Loucy (cell line): ENCODE results near the gene COL6A1.

Experiments
- H2AFZ ChIP-seq: fragments of 200-600 bp; sonication (generic); 2 replicates; pipeline ENCODE4 v1.6.0; 2016; ENCODE audit warnings: antibody characterized with exemption, mild to moderate bottlenecking, low read length, moderate library complexity
- H3F3A ChIP-seq: fragments of 200-600 bp; 2 replicates; pipeline ENCODE4 v1.6.0; 2016; ENCODE audit warnings: antibody characterized with exemption, low read depth, mild to moderate bottlenecking
- H3K27me3 ChIP-seq: fragments of 200-600 bp; sonication (generic); 2 replicates; pipeline ENCODE4 v1.6.1; 2014; ENCODE audit warnings: low read length, mild to moderate bottlenecking; ENCODE audit not compliant: insufficient read depth, poor library complexity, severe bottlenecking
- H3K36me3 ChIP-seq: fragments of 200-600 bp; sonication (generic); 2 replicates; pipeline ENCODE4 v1.6.1; 2016; ENCODE audit warnings: low read length; ENCODE audit not compliant: insufficient read depth
- H3K4me1 ChIP-seq: fragments of 200-600 bp; sonication (generic); 2 replicates; pipeline ENCODE4 v1.5.1; 2014; ENCODE audit warnings: low read length, mild to moderate bottlenecking; ENCODE audit not compliant: insufficient read depth, poor library complexity, severe bottlenecking
- H3K4me2 ChIP-seq: fragments of 200-600 bp; sonication (generic); 2 replicates; pipeline ENCODE4 v1.6.0; 2014; ENCODE audit warnings: antibody characterized with exemption, low read length, low read depth, mild to moderate bottlenecking; ENCODE audit not compliant: poor library complexity, severe bottlenecking
- H3K4me3 ChIP-seq: fragments of 200-600 bp; sonication (generic); 2 replicates; pipeline ENCODE4 v1.5.1; 2014; ENCODE audit warnings: low read length, mild to moderate bottlenecking, mixed read lengths; ENCODE audit not compliant: poor library complexity, severe bottlenecking
- H3K79me2 ChIP-seq: fragments of 200-600 bp; sonication (generic); 2 replicates; pipeline ENCODE4 v1.6.1; 2014; ENCODE audit warnings: low read length; ENCODE audit not compliant: insufficient read depth
- H3K9ac ChIP-seq: fragments of 200-600 bp; sonication (generic); 2 replicates; pipeline ENCODE4 v1.6.0; 2014; ENCODE audit warnings: mild to moderate bottlenecking, low read depth, low read length, moderate library complexity; ENCODE audit not compliant: poor library complexity, severe bottlenecking
- H3K9me2 ChIP-seq: fragments of 200-600 bp; sonication (generic); replicated peaks from 2 replicates; pipeline ENCODE4 v1.6.1; 2016; ENCODE audit warnings: low read depth, low read length, mixed read lengths
- H3K9me3 ChIP-seq: fragments of 200-600 bp; sonication (generic); 2 replicates; pipeline ENCODE4 v1.6.1; 2014; ENCODE audit warnings: mild to moderate bottlenecking, antibody characterized with exemption, low read length, low read depth; ENCODE audit not compliant: insufficient read depth
- H4K20me1 ChIP-seq: fragments of 200-600 bp; sonication (generic); 2 replicates; pipeline ENCODE4 v1.6.0; 2014; ENCODE audit warnings: antibody characterized with exemption, low read length, mild to moderate bottlenecking; ENCODE audit not compliant: insufficient read depth, poor library complexity, severe bottlenecking
- EZH2phosphoT487 ChIP-seq: fragments of 200-600 bp; IDR thresholded peaks from 2 replicates; pipeline ENCODE4 v1.6.1; 2018; ENCODE audit warnings: antibody characterized with exemption, mild to moderate bottlenecking, moderate library complexity, borderline replicate concordance
- TF ChIP-seq, protein P1 (sequence below): fragments of 200-600 bp; sonication (generic); conservative IDR thresholded peaks from 2 replicates; pipeline ENCODE4 v1.5.1; 2014; ENCODE audit warnings: mild to moderate bottlenecking, antibody characterized with exemption, low read length

COL6A1 gene

GRCh38 chr21:45969921-45970673 lies 11.5 kb upstream of the COL6A1 start:
- peaks cover 27% of the 10 kb centered on the region for H3K4me1 ChIP-seq
- no peak overlapping the region for H3K9ac ChIP-seq
- H3K36me3 ChIP-seq, result no peaks in the 10 kb centered on the region
- no peaks in the 10 kb centered on the region for H4K20me1 ChIP-seq
- no peak overlapping the region for H3K4me2 ChIP-seq
- H2AFZ ChIP-seq, result no peak overlapping the region
- H3K79me2 ChIP-seq, result no peaks in the 10 kb centered on the region
- no peaks in the 10 kb centered on the region for H3K9me2 ChIP-seq
- no peak overlapping the region for H3K4me3 ChIP-seq
- H3K27me3 ChIP-seq, result no peaks in the 10 kb centered on the region
- H3K9me3 ChIP-seq, result peaks cover under 1% of the 10 kb centered on the region; the same call in 1 of the 2 replicates
- TF ChIP-seq, protein P1, sequence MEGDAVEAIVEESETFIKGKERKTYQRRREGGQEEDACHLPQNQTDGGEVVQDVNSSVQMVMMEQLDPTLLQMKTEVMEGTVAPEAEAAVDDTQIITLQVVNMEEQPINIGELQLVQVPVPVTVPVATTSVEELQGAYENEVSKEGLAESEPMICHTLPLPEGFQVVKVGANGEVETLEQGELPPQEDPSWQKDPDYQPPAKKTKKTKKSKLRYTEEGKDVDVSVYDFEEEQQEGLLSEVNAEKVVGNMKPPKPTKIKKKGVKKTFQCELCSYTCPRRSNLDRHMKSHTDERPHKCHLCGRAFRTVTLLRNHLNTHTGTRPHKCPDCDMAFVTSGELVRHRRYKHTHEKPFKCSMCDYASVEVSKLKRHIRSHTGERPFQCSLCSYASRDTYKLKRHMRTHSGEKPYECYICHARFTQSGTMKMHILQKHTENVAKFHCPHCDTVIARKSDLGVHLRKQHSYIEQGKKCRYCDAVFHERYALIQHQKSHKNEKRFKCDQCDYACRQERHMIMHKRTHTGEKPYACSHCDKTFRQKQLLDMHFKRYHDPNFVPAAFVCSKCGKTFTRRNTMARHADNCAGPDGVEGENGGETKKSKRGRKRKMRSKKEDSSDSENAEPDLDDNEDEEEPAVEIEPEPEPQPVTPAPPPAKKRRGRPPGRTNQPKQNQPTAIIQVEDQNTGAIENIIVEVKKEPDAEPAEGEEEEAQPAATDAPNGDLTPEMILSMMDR, result no peak
- TF ChIP-seq EZH2phosphoT487, result no peak
- H3F3A ChIP-seq, result no peaks in the 10 kb centered on the region

GRCh38 chr21:45970674-45971615 lies 10.6 kb upstream of the COL6A1 start:
- H3K36me3 ChIP-seq, result no peaks in the 10 kb centered on the region
- no peaks in the 10 kb centered on the region for H3K27me3 ChIP-seq
- peaks cover 31% of the 10 kb centered on the region for H3K4me1 ChIP-seq
- H4K20me1 ChIP-seq, result no peaks in the 10 kb centered on the region
- no peaks in the 10 kb centered on the region for H3K9me2 ChIP-seq
- H3F3A ChIP-seq, result no peaks in the 10 kb centered on the region
- no peak for TF ChIP-seq EZH2phosphoT487
- TF ChIP-seq, protein P1, result peak; percentile 89
- H2AFZ ChIP-seq, result no peak overlapping the region
- no peak overlapping the region for H3K4me3 ChIP-seq
- no peak overlapping the region for H3K9ac ChIP-seq
- H3K9me3 ChIP-seq, result no peaks in the 10 kb centered on the region
- H3K79me2 ChIP-seq, result no peaks in the 10 kb centered on the region
- no peak overlapping the region for H3K4me2 ChIP-seq

DNA sequence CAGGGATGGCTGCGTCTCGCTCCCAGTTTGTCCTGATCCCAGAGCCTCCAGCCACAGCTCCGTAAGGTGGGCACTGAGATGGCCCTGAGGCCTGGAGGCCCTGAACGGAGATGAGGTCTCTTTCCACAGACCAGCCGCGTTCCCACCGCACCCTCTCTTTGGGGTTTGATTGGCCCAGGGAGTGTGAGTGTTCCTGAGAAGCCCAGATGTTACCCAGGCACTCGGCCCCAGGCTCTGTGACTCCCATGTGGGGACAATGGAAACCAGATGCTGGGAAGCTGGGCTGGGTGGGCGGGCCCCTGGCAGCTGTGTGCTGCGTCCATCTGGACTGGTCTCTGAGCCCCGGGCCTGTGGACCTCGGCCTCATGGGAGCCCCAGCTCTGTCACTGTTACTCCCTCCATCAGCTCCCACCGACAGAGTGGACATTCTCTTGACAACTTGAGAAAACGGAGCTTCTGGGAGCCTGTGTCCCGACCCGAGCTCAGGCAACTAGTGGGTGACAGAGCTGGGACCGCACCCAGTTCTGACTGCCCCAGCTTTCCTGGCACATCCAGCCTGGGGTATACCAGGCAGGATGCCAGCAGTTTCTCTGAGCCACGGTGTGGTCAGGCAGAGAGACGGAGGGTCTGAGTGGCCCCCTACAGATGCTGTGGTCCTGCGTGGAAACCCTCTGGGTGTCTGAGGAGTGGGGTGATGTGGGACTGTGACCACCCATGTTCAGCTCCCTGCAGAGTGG lies 9.8 kb upstream of the COL6A1 start:
- Histone ChIP-seq H3K9me3 (no peaks in the 10 kb centered on the region), H3F3A (no peaks in the 10 kb centered on the region), H2AFZ (no peak overlapping the region), H3K4me1 (peaks cover 34% of the 10 kb centered on the region), H4K20me1 (no peaks in the 10 kb centered on the region), H3K9me2 (no peaks in the 10 kb centered on the region), H3K79me2 (no peaks in the 10 kb centered on the region), H3K27me3 (no peaks in the 10 kb centered on the region), H3K4me2 (no peak overlapping the region), H3K9ac (no peak overlapping the region), H3K36me3 (no peaks in the 10 kb centered on the region), H3K4me3 (no peak overlapping the region)
- TF ChIP-seq, protein P1, result no peak
- TF ChIP-seq EZH2phosphoT487, result no peak
